Measurements from ENCODE around the gene SMOC1.

DNA sequence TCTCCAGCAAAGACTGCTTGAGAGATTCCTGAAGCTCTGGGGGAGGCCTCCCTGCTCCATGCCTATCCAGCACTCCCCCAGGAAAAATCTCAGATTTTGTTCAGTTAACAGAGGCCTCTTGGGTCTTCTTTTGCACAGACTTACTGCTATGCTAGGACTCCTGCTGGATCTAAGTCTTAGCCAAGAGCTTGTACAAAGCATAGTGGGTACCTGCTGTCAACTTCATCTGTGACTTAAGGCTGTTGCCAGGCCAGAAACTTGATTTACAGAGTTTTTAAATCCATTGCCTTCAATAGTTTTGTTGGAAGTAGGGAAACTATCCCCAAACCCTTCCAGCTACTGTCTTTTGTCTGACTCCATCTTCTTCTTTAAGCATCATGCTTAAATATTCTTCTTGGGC, 140.5 kb downstream of the SMOC1 start:
- TF ChIP-seq, protein P1, sequence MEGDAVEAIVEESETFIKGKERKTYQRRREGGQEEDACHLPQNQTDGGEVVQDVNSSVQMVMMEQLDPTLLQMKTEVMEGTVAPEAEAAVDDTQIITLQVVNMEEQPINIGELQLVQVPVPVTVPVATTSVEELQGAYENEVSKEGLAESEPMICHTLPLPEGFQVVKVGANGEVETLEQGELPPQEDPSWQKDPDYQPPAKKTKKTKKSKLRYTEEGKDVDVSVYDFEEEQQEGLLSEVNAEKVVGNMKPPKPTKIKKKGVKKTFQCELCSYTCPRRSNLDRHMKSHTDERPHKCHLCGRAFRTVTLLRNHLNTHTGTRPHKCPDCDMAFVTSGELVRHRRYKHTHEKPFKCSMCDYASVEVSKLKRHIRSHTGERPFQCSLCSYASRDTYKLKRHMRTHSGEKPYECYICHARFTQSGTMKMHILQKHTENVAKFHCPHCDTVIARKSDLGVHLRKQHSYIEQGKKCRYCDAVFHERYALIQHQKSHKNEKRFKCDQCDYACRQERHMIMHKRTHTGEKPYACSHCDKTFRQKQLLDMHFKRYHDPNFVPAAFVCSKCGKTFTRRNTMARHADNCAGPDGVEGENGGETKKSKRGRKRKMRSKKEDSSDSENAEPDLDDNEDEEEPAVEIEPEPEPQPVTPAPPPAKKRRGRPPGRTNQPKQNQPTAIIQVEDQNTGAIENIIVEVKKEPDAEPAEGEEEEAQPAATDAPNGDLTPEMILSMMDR (IDR thresholded peaks at IDR 0.05): no peak
- no peak for TF ChIP-seq POLR2A (IDR thresholded peaks at IDR 0.05)

Data from sigmoid colon (tissue), 3 donors.